Measurements from ENCODE around the gene WWOX. TPM values are rescaled to one million over a fixed set of nuclear protein-coding genes. Genes with fewer than 3 reads are reported as not detected.

The WWOX gene
- polyA plus RNA-seq, 1 donor from 2014 or later: 25.6 TPM

GRCh38 chr16:78672779-78673556, 573.5 kb downstream of the WWOX start:
- H3F3A ChIP-seq (ENCODE audit: insufficient read depth, low read length, poor library complexity, severe bottlenecking): no peaks in the 10 kb centered on the region
- no peaks in the 10 kb centered on the region for H3K27me3 ChIP-seq (ENCODE audit: insufficient read depth, low read depth, low read length)
- no peaks in the 10 kb centered on the region for H3K36me3 ChIP-seq (ENCODE audit: insufficient read depth, low read length)
- no peak overlapping the region for H3K4me2 ChIP-seq (ENCODE audit: low read length)
- H3K79me2 ChIP-seq (replicated peaks; ENCODE audit: insufficient read depth, low read length): no peaks in the 10 kb centered on the region
- no peak overlapping the region for H3K9ac ChIP-seq (ENCODE audit: low read length)
- no peaks in the 10 kb centered on the region for H4K20me1 ChIP-seq (ENCODE audit: insufficient read depth)
- H3K4me3 ChIP-seq (ENCODE audit: low read length): no peak overlapping the region
- no peaks in the 10 kb centered on the region for H3K9me2 ChIP-seq (ENCODE audit: insufficient read depth, low read length)
- H3K9me3 ChIP-seq (ENCODE audit: low read length): no peaks in the 10 kb centered on the region
- H3K27ac ChIP-seq (ENCODE audit: low read length): no peak overlapping the region
- H2AFZ ChIP-seq (ENCODE audit: low read depth, low read length): no peak overlapping the region
- no peak for TF ChIP-seq POLR2AphosphoS5 (IDR thresholded peaks at IDR 0.05)
- no peak for TF ChIP-seq EP300 (conservative IDR thresholded peaks at IDR 0.05; ENCODE audit: poor library complexity, severe bottlenecking)
- TF ChIP-seq RAD21 (conservative IDR thresholded peaks at IDR 0.05): no peak
- no peak for TF ChIP-seq MXI1 (conservative IDR thresholded peaks at IDR 0.05; ENCODE audit: poor library complexity, severe bottlenecking)
- TF ChIP-seq TAF1 (IDR thresholded peaks at IDR 0.05; ENCODE audit: low read depth): no peak
- TF ChIP-seq CTCF (IDR thresholded peaks at IDR 0.05; ENCODE audit: poor library complexity, severe bottlenecking): no peak

GRCh38 chr16:78673884-78674283, 574.4 kb downstream of the WWOX start:
- Histone ChIP-seq H3K36me3 (ENCODE audit: insufficient read depth, low read length) (no peaks in the 10 kb centered on the region), H4K20me1 (ENCODE audit: insufficient read depth) (no peaks in the 10 kb centered on the region), H3K9ac (ENCODE audit: low read length) (no peak overlapping the region), H3F3A (ENCODE audit: insufficient read depth, low read length, poor library complexity, severe bottlenecking) (no peaks in the 10 kb centered on the region), H3K9me2 (ENCODE audit: insufficient read depth, low read length) (no peaks in the 10 kb centered on the region), H3K9me3 (ENCODE audit: low read length) (no peaks in the 10 kb centered on the region), H3K27ac (ENCODE audit: low read length) (no peak overlapping the region), H3K4me3 (ENCODE audit: low read length) (no peak overlapping the region), H3K79me2 (replicated peaks; ENCODE audit: insufficient read depth, low read length) (no peaks in the 10 kb centered on the region), H2AFZ (ENCODE audit: low read depth, low read length) (no peak overlapping the region), H3K27me3 (ENCODE audit: insufficient read depth, low read depth, low read length) (no peaks in the 10 kb centered on the region), H3K4me2 (ENCODE audit: low read length) (no peak overlapping the region)
- TF ChIP-seq MXI1 (conservative IDR thresholded peaks at IDR 0.05; ENCODE audit: poor library complexity, severe bottlenecking) (no peak), RAD21 (conservative IDR thresholded peaks at IDR 0.05) (no peak), REST (IDR thresholded peaks at IDR 0.05; ENCODE audit: borderline replicate concordance) (no peak), EZH2 (IDR thresholded peaks at IDR 0.05; ENCODE audit: borderline replicate concordance, insufficient read depth, low read length, poor library complexity, severe bottlenecking) (no peak), SMC3 (conservative IDR thresholded peaks at IDR 0.05; ENCODE audit: poor library complexity) (no peak), CTCF (IDR thresholded peaks at IDR 0.05; ENCODE audit: poor library complexity, severe bottlenecking) (no peak), TAF1 (IDR thresholded peaks at IDR 0.05; ENCODE audit: low read depth) (no peak), EP300 (conservative IDR thresholded peaks at IDR 0.05; ENCODE audit: poor library complexity, severe bottlenecking) (no peak), POLR2AphosphoS5 (IDR thresholded peaks at IDR 0.05) (no peak)

Data from neural cell (in vitro differentiated cells).